Choroid plexus epithelial cell (primary cell): ENCODE results near the gene MALRD1.

Experiments
- DNase-seq: peaks from one replicate; pipeline ENCODE4 v3.0.0-alpha.2; 2010; ENCODE audit warnings: low read depth
- H3K4me3 ChIP-seq: 2 replicates; pipeline ENCODE4 v1.5.1; 2011; ENCODE audit warnings: low read depth, mild to moderate bottlenecking, control low read depth, low read length, moderate library complexity
- CTCF ChIP-seq: conservative IDR thresholded peaks from 2 replicates; pipeline ENCODE4 v1.5.1; 2011; ENCODE audit warnings: low read depth, mild to moderate bottlenecking, control low read depth, inconsistent platforms, low read length, moderate library complexity

MALRD1 gene

GRCh38 chr10:19532411-19532810 is 483.8 kb downstream of the MALRD1 start:
- TF ChIP-seq CTCF, result no peak
- H3K4me3 ChIP-seq, result no peak overlapping the region
- peak; percentile 30 for DNase-seq

DNA sequence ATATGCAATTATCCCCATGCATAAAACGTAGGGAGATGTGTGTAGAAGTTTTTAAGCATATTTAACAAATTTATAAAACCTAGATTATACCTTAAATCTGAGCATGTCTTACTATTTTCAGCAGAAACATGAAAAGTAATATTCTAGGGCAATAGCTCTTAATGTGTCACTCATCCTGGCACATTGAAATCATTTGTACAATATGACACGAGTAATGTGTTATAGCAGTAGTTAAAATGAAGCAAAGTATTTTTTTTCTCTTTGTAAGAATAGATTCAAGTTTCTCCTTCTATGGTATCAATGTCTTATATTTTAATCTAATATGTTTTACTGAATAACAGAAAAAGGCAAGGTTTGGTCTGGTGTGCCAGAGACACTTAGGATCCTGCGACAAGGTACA is 492.7 kb downstream of the MALRD1 start:
- DNase-seq, result no peak
- H3K4me3 ChIP-seq, result no peak overlapping the region
- no peak for TF ChIP-seq CTCF

DNA sequence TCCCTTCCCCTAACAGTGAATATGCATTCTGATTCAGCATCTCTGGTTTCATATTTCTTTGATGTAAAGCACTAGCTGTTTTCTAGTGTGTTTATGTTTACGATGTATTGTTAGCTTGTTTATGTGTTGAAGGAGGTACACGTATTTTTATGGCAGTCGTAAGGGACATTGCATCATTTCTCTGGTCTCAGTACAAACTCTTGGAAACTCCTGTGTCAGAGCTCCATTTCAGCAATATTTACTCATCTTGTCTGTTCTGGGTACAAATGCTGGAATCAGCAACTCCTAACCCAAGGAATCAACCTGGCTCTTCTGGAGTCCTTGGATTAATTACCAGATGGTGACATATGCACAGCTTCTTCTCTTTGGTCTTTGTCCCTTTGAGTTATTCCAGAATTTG is 497.6 kb downstream of the MALRD1 start:
- no peak overlapping the region for H3K4me3 ChIP-seq
- TF ChIP-seq CTCF, result no peak

DNA sequence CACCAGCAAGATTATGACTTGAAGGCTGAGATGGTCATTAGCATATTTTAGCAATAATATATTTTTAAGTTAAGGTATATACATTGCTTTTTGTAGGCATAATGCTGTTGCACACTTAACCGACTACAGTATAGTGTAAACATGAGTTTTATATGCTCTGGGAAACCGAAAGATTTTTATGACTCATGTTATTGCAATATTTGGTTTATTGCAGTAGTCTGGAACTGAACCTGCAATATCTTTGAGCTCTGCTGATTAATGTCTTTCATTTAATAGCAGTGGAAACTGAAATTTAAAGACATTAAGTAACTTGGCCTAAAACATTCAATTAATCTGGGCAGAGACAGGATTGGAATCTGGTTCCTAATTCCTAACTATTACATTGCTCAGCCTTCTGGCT is 500.9 kb downstream of the MALRD1 start:
- no peak for DNase-seq
- no peak for TF ChIP-seq CTCF
- no peak overlapping the region for H3K4me3 ChIP-seq

More for the DNA sequence above, 497.6 kb downstream of the MALRD1 start:
- DNase-seq, result no peak

- no peak for DNase-seq
- no peak overlapping the region for H3K4me3 ChIP-seq
- no peak for TF ChIP-seq CTCF
These were observed 508.1 kb downstream of the MALRD1 start for GRCh38 chr10:19556666-19557065.

DNA sequence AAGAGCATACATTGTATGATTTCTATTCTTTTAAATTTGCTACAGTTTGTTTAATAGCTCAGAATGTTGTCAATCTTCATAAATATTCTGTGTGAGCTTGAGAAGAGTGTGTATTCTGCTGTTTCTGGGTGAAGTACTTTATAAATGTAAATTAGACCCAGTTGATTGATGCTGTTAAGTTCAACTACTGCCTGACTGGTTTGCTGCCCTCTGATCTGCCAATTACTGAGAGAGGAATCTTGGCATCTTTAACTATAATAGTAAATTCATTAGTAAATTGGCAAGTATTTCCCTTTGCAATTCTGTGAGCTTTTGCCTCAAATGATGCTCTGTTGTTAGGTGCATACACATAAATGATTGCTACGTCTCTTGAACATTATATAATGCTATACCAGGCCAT is 512.6 kb downstream of the MALRD1 start:
- no peak for TF ChIP-seq CTCF
- DNase-seq, result no peak
- no peak overlapping the region for H3K4me3 ChIP-seq

DNA sequence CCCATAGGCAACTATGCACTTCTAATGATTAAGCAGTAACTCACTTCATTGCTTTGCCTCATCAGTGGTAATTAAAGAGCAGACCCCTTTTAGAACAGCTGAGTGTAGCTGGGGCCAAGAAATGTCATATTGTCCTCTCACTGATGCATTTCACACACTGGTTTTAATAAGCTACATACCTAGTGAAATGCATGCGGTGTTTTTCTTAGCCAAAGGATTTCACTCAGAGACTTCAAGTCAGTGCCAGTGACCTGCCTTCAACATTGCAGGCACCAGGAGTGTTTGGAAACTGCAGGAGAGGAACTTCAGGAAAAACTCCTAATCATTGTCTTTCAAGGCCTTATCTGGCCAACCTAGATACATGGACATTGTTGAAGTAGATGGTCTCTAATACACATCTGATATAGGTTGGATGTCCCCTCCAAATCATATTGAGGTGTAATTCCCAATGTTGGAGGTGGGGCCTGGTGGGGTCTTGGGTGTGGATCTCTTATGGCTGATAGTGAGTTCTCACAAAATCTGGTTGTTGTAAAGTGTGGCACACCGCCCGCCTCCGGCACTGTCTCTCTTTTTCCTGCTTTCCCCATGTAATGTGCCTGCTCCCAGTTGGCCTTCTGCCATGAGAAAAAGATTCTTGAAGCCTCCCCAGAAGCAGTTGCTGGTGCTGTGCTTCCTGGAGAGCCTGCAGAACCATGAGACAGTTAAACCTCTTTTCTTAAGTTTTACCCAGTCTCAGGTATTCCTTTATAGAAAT is 515.0 kb downstream of the MALRD1 start:
- DNase-seq, result no peak
- no peak for TF ChIP-seq CTCF
- no peak overlapping the region for H3K4me3 ChIP-seq
